Neural cell (in vitro differentiated cells): ENCODE measurements around the gene CYP3A7. TPM values are rescaled to one million over a fixed set of nuclear protein-coding genes. Genes with fewer than 3 reads are reported as not detected.

Experiments
- H2AFZ ChIP-seq: fragments of 200-600, 300-800 bp; sonication (generic), shearing (Covaris generic); 2 replicates; pipeline ENCODE4 v1.6.0; 2014; ENCODE audit warnings: low read depth, mild to moderate bottlenecking, antibody characterized with exemption, low read length, moderate library complexity
- H3F3A ChIP-seq: fragments of 200-600 bp; shearing (Covaris generic); 2 replicates; pipeline ENCODE4 v1.6.1; 2016; ENCODE audit warnings: mild to moderate bottlenecking, moderate library complexity, mixed read lengths, antibody characterized with exemption, low read length; ENCODE audit not compliant: insufficient read depth, poor library complexity, severe bottlenecking
- H3K27ac ChIP-seq: fragments of 200-600, 300-800 bp; sonication (generic), shearing (Covaris generic); 2 replicates; pipeline ENCODE4 v1.5.1; 2014; ENCODE audit warnings: mild to moderate bottlenecking, low read length, moderate library complexity
- H3K27me3 ChIP-seq: fragments of 300-800, 200-600 bp; sonication (generic), shearing (Covaris generic); 2 replicates; pipeline ENCODE4 v1.6.0; 2014; ENCODE audit warnings: mild to moderate bottlenecking, low read depth, low read length, moderate library complexity; ENCODE audit not compliant: insufficient read depth
- H3K36me3 ChIP-seq: fragments of 300-800, 200-600 bp; sonication (generic), shearing (Covaris generic); 2 replicates; pipeline ENCODE4 v1.5.1; 2014; ENCODE audit warnings: mild to moderate bottlenecking, antibody characterized with exemption, low read length, moderate library complexity; ENCODE audit not compliant: insufficient read depth
- H3K4me2 ChIP-seq: fragments of 300-800, 200-600 bp; sonication (generic), shearing (Covaris generic); 2 replicates; pipeline ENCODE4 v1.6.0; 2014; ENCODE audit warnings: mild to moderate bottlenecking, low read length
- H3K4me3 ChIP-seq: fragments of 300-800, 200-600 bp; sonication (generic), shearing (Covaris generic); 2 replicates; pipeline ENCODE4 v1.5.1; 2014; ENCODE audit warnings: mild to moderate bottlenecking, low read length, moderate library complexity
- H3K79me2 ChIP-seq: fragments of 200-600 bp; shearing (Covaris generic); replicated peaks from 2 replicates; pipeline ENCODE4 v1.6.0; 2014; ENCODE audit warnings: mild to moderate bottlenecking, low read length, moderate library complexity; ENCODE audit not compliant: insufficient read depth
- H3K9ac ChIP-seq: fragments of 300-800, 200-600 bp; sonication (generic), shearing (Covaris generic); 2 replicates; pipeline ENCODE4 v1.6.1; 2016; ENCODE audit warnings: mild to moderate bottlenecking, low read length, mixed read lengths
- H3K9me2 ChIP-seq: fragments of 200-600 bp; shearing (Covaris generic); 2 replicates; pipeline ENCODE4 v1.6.1; 2016; ENCODE audit warnings: mild to moderate bottlenecking, low read length, mixed read lengths; ENCODE audit not compliant: insufficient read depth
- H3K9me3 ChIP-seq: fragments of 200-600, 300-800 bp; sonication (generic), shearing (Covaris generic); 2 replicates; pipeline ENCODE4 v1.6.1; 2016; ENCODE audit warnings: mild to moderate bottlenecking, mixed run types, low read length, moderate library complexity, mixed read lengths
- H4K20me1 ChIP-seq: fragments of 200-600 bp; shearing (Covaris generic); 2 replicates; pipeline ENCODE4 v1.6.1; 2016; ENCODE audit warnings: mild to moderate bottlenecking, mixed run types; ENCODE audit not compliant: insufficient read depth
- EP300 ChIP-seq: fragments of 450-650 bp; conservative IDR thresholded peaks from 2 replicates; pipeline ENCODE4 v1.6.1; 2014; ENCODE audit warnings: antibody characterized with exemption, mild to moderate bottlenecking, moderate library complexity; ENCODE audit not compliant: poor library complexity, severe bottlenecking
- EZH2 ChIP-seq: fragments of 200-600, 300-800 bp; shearing (Covaris generic), sonication (generic); IDR thresholded peaks from 2 replicates; pipeline ENCODE4 v1.6.1; 2014; ENCODE audit warnings: antibody characterized with exemption, low read length, borderline replicate concordance, mild to moderate bottlenecking; ENCODE audit not compliant: insufficient read depth, poor library complexity, severe bottlenecking
- MXI1 ChIP-seq: fragments of 450-650 bp; conservative IDR thresholded peaks from 2 replicates; pipeline ENCODE4 v1.6.1; 2014; ENCODE audit warnings: antibody characterized with exemption, mild to moderate bottlenecking; ENCODE audit not compliant: poor library complexity, severe bottlenecking
- POLR2AphosphoS5 ChIP-seq: IDR thresholded peaks from 2 replicates; pipeline ENCODE4 v1.6.1; 2012
- RAD21 ChIP-seq: fragments of 450-650 bp; conservative IDR thresholded peaks from 2 replicates; pipeline ENCODE4 v1.6.1; 2014; ENCODE audit warnings: antibody characterized with exemption, mild to moderate bottlenecking, moderate library complexity
- SMC3 ChIP-seq: fragments of 450-650 bp; conservative IDR thresholded peaks from 2 replicates; pipeline ENCODE4 v1.6.1; 2014; ENCODE audit warnings: antibody characterized with exemption, mild to moderate bottlenecking, moderate library complexity; ENCODE audit not compliant: poor library complexity
- TAF1 ChIP-seq: IDR thresholded peaks from 2 replicates; pipeline ENCODE4 v1.6.1; 2012; ENCODE audit warnings: low read depth
- polyA plus RNA-seq: library from polyadenylated mRNA; depleted of rRNA; stranded (reverse); fragments of >200 nt; gene quantifications from 2 replicates; pipeline ENCODE4 v1.2.3, GENCODE V29; 2014
- TF ChIP-seq, protein P1 (sequence below): IDR thresholded peaks from 2 replicates; pipeline ENCODE4 v1.6.1; 2012; ENCODE audit warnings: borderline replicate concordance
- TF ChIP-seq, protein P2 (sequence below): fragments of 450-650 bp; IDR thresholded peaks from 2 replicates; pipeline ENCODE4 v1.5.1; 2014; ENCODE audit warnings: antibody characterized with exemption, mild to moderate bottlenecking, moderate library complexity; ENCODE audit not compliant: poor library complexity, severe bottlenecking

Gene CYP3A7
- polyA plus RNA-seq, 1 donor from 2014 or later = not detected

DNA sequence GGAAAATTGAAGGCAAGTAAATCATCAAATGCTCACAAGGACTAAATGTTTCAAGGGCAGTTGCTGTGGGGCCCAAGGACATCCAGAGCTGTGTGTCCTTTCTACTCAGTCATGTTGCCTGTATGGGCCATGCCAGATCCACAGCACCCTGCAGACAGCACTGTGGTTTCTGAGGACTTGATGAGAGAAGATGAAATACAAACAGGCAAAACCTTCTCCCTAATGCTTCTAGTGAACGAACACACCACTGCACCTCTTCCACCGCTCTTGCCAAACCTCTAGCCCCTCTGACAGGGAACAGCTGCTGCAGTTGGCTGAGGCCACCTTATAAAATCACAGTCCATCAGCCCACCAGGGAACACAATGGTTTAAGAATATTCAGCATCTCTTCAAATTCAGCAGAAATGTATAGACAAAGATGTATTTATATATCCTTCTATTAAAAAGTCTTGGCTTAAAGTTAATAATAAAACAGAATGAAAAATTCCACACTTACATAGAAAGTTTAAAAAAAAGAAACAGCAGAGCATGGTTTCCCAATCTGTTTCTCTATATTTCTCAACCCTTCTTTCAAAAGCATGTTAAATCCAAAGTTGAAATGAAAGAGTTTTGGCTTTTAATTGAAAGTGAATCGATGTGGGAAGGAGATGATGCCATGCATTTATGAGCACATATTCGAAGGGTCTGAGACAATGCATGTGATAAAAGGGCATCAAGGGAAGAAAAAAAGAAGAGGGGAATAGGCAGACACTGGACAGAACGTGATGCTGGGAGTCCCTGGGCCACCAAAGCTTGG lies 14.0 kb downstream of the CYP3A7 start:
- no peak overlapping the region for H2AFZ ChIP-seq
- no peak overlapping the region for H3K27ac ChIP-seq
- no peaks in the 10 kb centered on the region for H3K79me2 ChIP-seq
- H3K9ac ChIP-seq = no peak overlapping the region
- H3F3A ChIP-seq = no peaks in the 10 kb centered on the region
- H3K4me3 ChIP-seq = no peak overlapping the region
- no peak for TF ChIP-seq RAD21
- TF ChIP-seq EP300 = no peak
- TF ChIP-seq, protein P1, sequence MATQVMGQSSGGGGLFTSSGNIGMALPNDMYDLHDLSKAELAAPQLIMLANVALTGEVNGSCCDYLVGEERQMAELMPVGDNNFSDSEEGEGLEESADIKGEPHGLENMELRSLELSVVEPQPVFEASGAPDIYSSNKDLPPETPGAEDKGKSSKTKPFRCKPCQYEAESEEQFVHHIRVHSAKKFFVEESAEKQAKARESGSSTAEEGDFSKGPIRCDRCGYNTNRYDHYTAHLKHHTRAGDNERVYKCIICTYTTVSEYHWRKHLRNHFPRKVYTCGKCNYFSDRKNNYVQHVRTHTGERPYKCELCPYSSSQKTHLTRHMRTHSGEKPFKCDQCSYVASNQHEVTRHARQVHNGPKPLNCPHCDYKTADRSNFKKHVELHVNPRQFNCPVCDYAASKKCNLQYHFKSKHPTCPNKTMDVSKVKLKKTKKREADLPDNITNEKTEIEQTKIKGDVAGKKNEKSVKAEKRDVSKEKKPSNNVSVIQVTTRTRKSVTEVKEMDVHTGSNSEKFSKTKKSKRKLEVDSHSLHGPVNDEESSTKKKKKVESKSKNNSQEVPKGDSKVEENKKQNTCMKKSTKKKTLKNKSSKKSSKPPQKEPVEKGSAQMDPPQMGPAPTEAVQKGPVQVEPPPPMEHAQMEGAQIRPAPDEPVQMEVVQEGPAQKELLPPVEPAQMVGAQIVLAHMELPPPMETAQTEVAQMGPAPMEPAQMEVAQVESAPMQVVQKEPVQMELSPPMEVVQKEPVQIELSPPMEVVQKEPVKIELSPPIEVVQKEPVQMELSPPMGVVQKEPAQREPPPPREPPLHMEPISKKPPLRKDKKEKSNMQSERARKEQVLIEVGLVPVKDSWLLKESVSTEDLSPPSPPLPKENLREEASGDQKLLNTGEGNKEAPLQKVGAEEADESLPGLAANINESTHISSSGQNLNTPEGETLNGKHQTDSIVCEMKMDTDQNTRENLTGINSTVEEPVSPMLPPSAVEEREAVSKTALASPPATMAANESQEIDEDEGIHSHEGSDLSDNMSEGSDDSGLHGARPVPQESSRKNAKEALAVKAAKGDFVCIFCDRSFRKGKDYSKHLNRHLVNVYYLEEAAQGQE = no peak
- no peak for TF ChIP-seq MXI1
- TF ChIP-seq POLR2AphosphoS5 = no peak
- TF ChIP-seq SMC3 = no peak
- TF ChIP-seq EZH2 = no peak
- TF ChIP-seq, protein P2, sequence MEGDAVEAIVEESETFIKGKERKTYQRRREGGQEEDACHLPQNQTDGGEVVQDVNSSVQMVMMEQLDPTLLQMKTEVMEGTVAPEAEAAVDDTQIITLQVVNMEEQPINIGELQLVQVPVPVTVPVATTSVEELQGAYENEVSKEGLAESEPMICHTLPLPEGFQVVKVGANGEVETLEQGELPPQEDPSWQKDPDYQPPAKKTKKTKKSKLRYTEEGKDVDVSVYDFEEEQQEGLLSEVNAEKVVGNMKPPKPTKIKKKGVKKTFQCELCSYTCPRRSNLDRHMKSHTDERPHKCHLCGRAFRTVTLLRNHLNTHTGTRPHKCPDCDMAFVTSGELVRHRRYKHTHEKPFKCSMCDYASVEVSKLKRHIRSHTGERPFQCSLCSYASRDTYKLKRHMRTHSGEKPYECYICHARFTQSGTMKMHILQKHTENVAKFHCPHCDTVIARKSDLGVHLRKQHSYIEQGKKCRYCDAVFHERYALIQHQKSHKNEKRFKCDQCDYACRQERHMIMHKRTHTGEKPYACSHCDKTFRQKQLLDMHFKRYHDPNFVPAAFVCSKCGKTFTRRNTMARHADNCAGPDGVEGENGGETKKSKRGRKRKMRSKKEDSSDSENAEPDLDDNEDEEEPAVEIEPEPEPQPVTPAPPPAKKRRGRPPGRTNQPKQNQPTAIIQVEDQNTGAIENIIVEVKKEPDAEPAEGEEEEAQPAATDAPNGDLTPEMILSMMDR = no peak
- no peak for TF ChIP-seq TAF1
- H3K27me3 ChIP-seq = no peaks in the 10 kb centered on the region
- no peak overlapping the region for H3K4me2 ChIP-seq
- H3K9me2 ChIP-seq = no peaks in the 10 kb centered on the region
- no peaks in the 10 kb centered on the region for H3K36me3 ChIP-seq
- no peaks in the 10 kb centered on the region for H4K20me1 ChIP-seq
- no peaks in the 10 kb centered on the region for H3K9me3 ChIP-seq

DNA sequence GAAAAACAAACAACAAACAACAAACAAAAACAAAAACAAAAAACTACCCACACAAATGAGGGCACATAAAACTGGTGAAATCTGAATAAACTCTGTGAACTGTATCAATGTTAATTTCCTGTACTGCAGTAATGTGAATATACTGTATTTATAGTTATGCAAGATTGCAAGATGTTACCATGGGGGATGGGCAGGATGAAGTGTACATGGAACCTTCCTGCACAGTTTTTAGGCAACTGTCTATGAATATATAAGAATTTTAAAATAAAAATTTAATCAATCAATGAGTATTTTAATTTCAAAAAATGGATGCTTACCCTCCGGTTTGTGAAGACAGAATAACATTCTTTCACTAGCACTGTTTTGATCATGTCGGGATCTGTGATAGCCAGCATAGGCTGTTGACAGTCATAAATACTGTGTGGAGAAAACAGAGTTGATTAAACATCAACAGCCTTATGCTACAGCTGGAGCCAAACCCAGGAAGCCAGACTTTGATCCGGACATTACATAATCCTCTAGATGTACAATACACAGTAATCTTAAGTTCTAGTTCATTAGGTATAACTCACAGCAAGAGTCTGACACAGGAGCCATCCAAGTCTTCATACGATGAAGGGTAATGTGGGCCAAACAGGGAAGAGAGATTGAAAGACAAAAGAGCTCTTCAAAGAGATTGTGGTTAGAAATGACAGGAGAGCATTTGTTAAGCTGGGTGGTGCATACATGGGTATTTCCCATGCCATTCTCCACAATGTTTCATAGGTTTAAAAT lies 14.8 kb downstream of the CYP3A7 start:
- Histone ChIP-seq H3K27me3 (no peaks in the 10 kb centered on the region), H3K4me2 (no peak overlapping the region)

More for the DNA sequence above, 14.8 kb downstream of the CYP3A7 start:
- H3K79me2 ChIP-seq = no peaks in the 10 kb centered on the region
- H3F3A ChIP-seq = no peaks in the 10 kb centered on the region
- no peaks in the 10 kb centered on the region for H4K20me1 ChIP-seq
- no peak overlapping the region for H3K4me3 ChIP-seq
- no peak overlapping the region for H3K9ac ChIP-seq
- TF ChIP-seq EZH2 (no peak), POLR2AphosphoS5 (no peak), MXI1 (no peak), EP300 (no peak), SMC3 (no peak), TAF1 (no peak), RAD21 (no peak)
- TF ChIP-seq, protein P1 = no peak
- TF ChIP-seq, protein P2 = no peak
- H3K9me2 ChIP-seq = no peaks in the 10 kb centered on the region
- H3K36me3 ChIP-seq = no peaks in the 10 kb centered on the region
- H3K9me3 ChIP-seq = no peaks in the 10 kb centered on the region
- H2AFZ ChIP-seq = no peak overlapping the region
- H3K27ac ChIP-seq = no peak overlapping the region
